ENCODE results near the gene AURKB. TPM values are rescaled to one million over a fixed set of nuclear protein-coding genes. Genes with fewer than 3 reads are reported as not detected.

AURKB gene
- total and polyA plus RNA-seq, 2 of the 13 experiments (the other 11 are each of a cell fraction or from before 2014, with no cell fraction given): 29.5 to 75.3 TPM

GRCh38 chr17:8186787-8187516 is 23.4 kb downstream of the AURKB start (continued):
- TF ChIP-seq HES4 (CRISPR knock-in tag; IDR thresholded peaks at IDR 0.05; ENCODE audit: borderline replicate concordance): no peak
- TF ChIP-seq AGO2 (optimal IDR thresholded peaks at IDR 0.05; ENCODE audit: low read depth, low read length): no peak
- TF ChIP-seq SIN3B (IDR thresholded peaks at IDR 0.05; ENCODE audit: low read length): no peak
- no peak for TF ChIP-seq FOXM1 (CRISPR knock-in tag; IDR thresholded peaks at IDR 0.05)
- TF ChIP-seq RORA (CRISPR knock-in tag; IDR thresholded peaks at IDR 0.05): no peak
- peak; percentile 1; the same call in 1 of the 2 replicates for TF ChIP-seq FOXO1 (CRISPR knock-in tag; IDR thresholded peaks at IDR 0.05)
- TF ChIP-seq PLSCR1 (CRISPR knock-in tag; IDR thresholded peaks at IDR 0.05; ENCODE audit: borderline replicate concordance): no peak
- no peak for TF ChIP-seq NFYB (CRISPR knock-in tag; IDR thresholded peaks at IDR 0.05)
- no peak for TF ChIP-seq RAD51 (IDR thresholded peaks at IDR 0.05; ENCODE audit: borderline replicate concordance)
- peak; percentile 50; the same call in 1 of the 2 replicates for TF ChIP-seq KDM2A (CRISPR knock-in tag; IDR thresholded peaks at IDR 0.05; ENCODE audit: borderline replicate concordance, low read depth)
- TF ChIP-seq CBX2 (IDR thresholded peaks at IDR 0.05; ENCODE audit: low read depth, low read length): no peak
- no peak for TF ChIP-seq CBX2 (CRISPR knock-in tag; IDR thresholded peaks at IDR 0.05; ENCODE audit: low read depth)
- peak; percentile 45 for TF ChIP-seq SALL1 (CRISPR knock-in tag; IDR thresholded peaks at IDR 0.05)
- TF ChIP-seq ZNF501 (CRISPR knock-in tag; IDR thresholded peaks at IDR 0.05): peak; percentile 30; the same call in 1 of the 2 replicates
- peak; percentile 33; the same call in 1 of the 2 replicates for TF ChIP-seq ZNF225 (CRISPR knock-in tag; IDR thresholded peaks at IDR 0.05)
- no peak for TF ChIP-seq ZNF781 (CRISPR knock-in tag; IDR thresholded peaks at IDR 0.05; ENCODE audit: borderline replicate concordance, not compliant biosample characterization)
- TF ChIP-seq ARID3A (IDR thresholded peaks at IDR 0.05; ENCODE audit: low read depth, low read length): no peak
- no peak for TF ChIP-seq PHB2 (IDR thresholded peaks at IDR 0.05; ENCODE audit: partially characterized antibody)
- 0 out of 2 replicates have a peak, but pooled peaks have one; percentile 66 for TF ChIP-seq NFKB2 (CRISPR knock-in tag; IDR thresholded peaks at IDR 0.05; ENCODE audit: borderline replicate concordance)
- TF ChIP-seq ZNF263 (CRISPR knock-in tag; IDR thresholded peaks at IDR 0.05): no peak; the same call in 1 of the 2 replicates
- TF ChIP-seq MXD4 (CRISPR knock-in tag; IDR thresholded peaks at IDR 0.05): no peak
- TF ChIP-seq NR1H2 (CRISPR knock-in tag; IDR thresholded peaks at IDR 0.05; ENCODE audit: borderline replicate concordance, low read depth): no peak
- TF ChIP-seq MED13 (CRISPR knock-in tag; IDR thresholded peaks at IDR 0.05): peak; percentile 44; the same call in 1 of the 2 replicates
- TF ChIP-seq TEF (CRISPR knock-in tag; IDR thresholded peaks at IDR 0.05): no peak
- TF ChIP-seq HNF1B (CRISPR knock-in tag; IDR thresholded peaks at IDR 0.05): peak; percentile 53
- peak; percentile 93; the same call in 1 of the 2 replicates for TF ChIP-seq GTF3A (CRISPR knock-in tag; conservative IDR thresholded peaks at IDR 0.05)
- peak; percentile 64; the same call in 1 of the 2 replicates for TF ChIP-seq SIN3A (IDR thresholded peaks at IDR 0.05; ENCODE audit: borderline replicate concordance, low read depth, low read length)

Data from HepG2 (cell line).